ENCODE results near the gene SPPL2A. TPM values are rescaled to one million over a fixed set of nuclear protein-coding genes. Genes with fewer than 3 reads are reported as not detected.

The SPPL2A gene
- total RNA-seq, 1 experiment from 2014 or later = 93.0 TPM

- Mint-ChIP-seq H3K4me3 (ENCODE audit: unreplicated experiment) (no peak overlapping the region), H3K36me3 (ENCODE audit: insufficient read depth, unreplicated experiment) (no peaks in the 10 kb centered on the region), H3K4me1 (ENCODE audit: insufficient read depth, unreplicated experiment) (no peaks in the 10 kb centered on the region), H3K27ac (ENCODE audit: low read depth, unreplicated experiment) (no peak overlapping the region), H3K9me3 (ENCODE audit: unreplicated experiment) (no peaks in the 10 kb centered on the region), H3K27me3 (ENCODE audit: insufficient read depth, unreplicated experiment) (no peaks in the 10 kb centered on the region)
- POLR2A ChIA-PET = interaction anchor here (1.2 kb wide), 1 partner anchor 8 kb away, joined by 4 read pairs; no protein-coding TSS in a partner anchor
- no peak for TF ChIP-seq CTCF (IDR thresholded peaks at IDR 0.05; ENCODE audit: unreplicated experiment)
- CTCF ChIA-PET = interaction anchor here (0.6 to 1.5 kb wide), 3 partner anchors 15 to 68 kb away, joined by 3 to 5 read pairs (median 4); no protein-coding TSS in a partner anchor
- intact Hi-C loops (cut with micrococcal nuclease) = no loop called here
- BruUV-seq (replicated peaks) = no TSS peak
- no peak for DNase-seq (ENCODE audit: unreplicated experiment)
Measured at GRCh38 chr15:50790778-50791453, 25.4 kb upstream of the SPPL2A start.

GRCh38 chr15:50786871-50787270 lies 21.4 kb upstream of the SPPL2A start:
- intact Hi-C loops (cut with micrococcal nuclease) = no loop called here
- no peak overlapping the region for H3K27ac Mint-ChIP-seq (ENCODE audit: low read depth, unreplicated experiment)
- no peak for TF ChIP-seq CTCF (IDR thresholded peaks at IDR 0.05; ENCODE audit: unreplicated experiment)
- H3K27me3 Mint-ChIP-seq (ENCODE audit: insufficient read depth, unreplicated experiment) = no peaks in the 10 kb centered on the region
- ChIA-PET POLR2A (interaction anchor here (0.7 to 0.9 kb wide), 2 partner anchors 8 to 22 kb away, joined by 3 read pairs; no protein-coding TSS in a partner anchor), CTCF (interaction anchor here (0.6 to 0.7 kb wide), 3 partner anchors 8 to 338 kb away, joined by 3 read pairs; no protein-coding TSS in a partner anchor)
- no peaks in the 10 kb centered on the region for H3K9me3 Mint-ChIP-seq (ENCODE audit: unreplicated experiment)
- DNase-seq (ENCODE audit: unreplicated experiment) = no peak
- no peaks in the 10 kb centered on the region for H3K4me1 Mint-ChIP-seq (ENCODE audit: insufficient read depth, unreplicated experiment)
- H3K4me3 Mint-ChIP-seq (ENCODE audit: unreplicated experiment) = no peak overlapping the region
- H3K36me3 Mint-ChIP-seq (ENCODE audit: insufficient read depth, unreplicated experiment) = no peaks in the 10 kb centered on the region
- no TSS peak for BruUV-seq (replicated peaks)

DNA sequence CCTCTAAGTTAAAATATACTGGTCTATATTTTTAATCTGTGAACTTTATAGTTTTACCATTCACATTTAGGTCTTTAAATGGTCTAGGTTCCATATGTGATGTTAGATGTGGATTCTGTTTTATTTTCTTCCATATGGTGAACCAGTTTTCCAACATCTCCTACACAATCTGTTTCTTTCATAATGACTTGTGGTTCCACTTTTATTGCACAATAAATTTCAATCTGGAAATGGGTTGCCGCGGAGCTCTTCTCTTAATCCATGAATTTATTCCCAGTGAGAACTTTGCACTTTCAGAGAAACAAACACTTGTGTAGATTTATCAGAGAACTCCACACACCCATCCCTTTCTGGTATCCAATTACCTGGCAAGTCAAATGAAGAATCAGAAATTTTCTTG lies 20.9 kb upstream of the SPPL2A start:
- Mint-ChIP-seq H3K27ac (ENCODE audit: low read depth, unreplicated experiment) (no peak overlapping the region), H3K9me3 (ENCODE audit: unreplicated experiment) (no peaks in the 10 kb centered on the region), H3K4me1 (ENCODE audit: insufficient read depth, unreplicated experiment) (no peaks in the 10 kb centered on the region), H3K27me3 (ENCODE audit: insufficient read depth, unreplicated experiment) (no peaks in the 10 kb centered on the region), H3K36me3 (ENCODE audit: insufficient read depth, unreplicated experiment) (no peaks in the 10 kb centered on the region), H3K4me3 (ENCODE audit: unreplicated experiment) (no peak overlapping the region)
- POLR2A ChIA-PET = interaction anchor here (0.7 to 0.9 kb wide), 2 partner anchors 8 to 23 kb away, joined by 3 read pairs; no protein-coding TSS in a partner anchor
- CTCF ChIA-PET = interaction anchor here (0.6 to 0.7 kb wide), 2 partner anchors 7 to 16 kb away, joined by 3 read pairs; no protein-coding TSS in a partner anchor
- no peak for TF ChIP-seq CTCF (IDR thresholded peaks at IDR 0.05; ENCODE audit: unreplicated experiment)
- no peak for DNase-seq (ENCODE audit: unreplicated experiment)
- intact Hi-C loops (cut with micrococcal nuclease) = no loop called here
- BruUV-seq (replicated peaks) = no TSS peak

DNA sequence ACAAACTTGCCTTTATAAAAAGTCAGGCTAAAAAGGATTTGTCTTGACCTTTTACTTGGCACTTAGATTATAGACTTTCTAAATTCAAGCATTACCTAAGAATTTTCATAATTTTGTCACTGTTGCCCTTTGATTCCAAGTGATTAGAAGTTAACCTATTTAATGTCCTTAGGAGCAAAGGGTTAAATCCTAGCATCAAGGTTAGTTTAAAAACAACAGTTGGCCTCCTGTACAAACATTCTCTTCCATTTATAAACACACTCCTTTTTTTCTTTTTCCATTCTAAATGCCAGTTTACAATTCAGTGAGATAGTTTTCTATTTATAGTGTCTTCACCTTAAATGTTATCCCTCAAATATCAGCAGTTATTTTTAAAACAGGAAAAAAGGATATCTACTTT lies 18.4 kb upstream of the SPPL2A start:
- intact Hi-C loops (cut with micrococcal nuclease) = no loop called here
- Mint-ChIP-seq H3K4me3 (ENCODE audit: unreplicated experiment) (no peak overlapping the region), H3K9me3 (ENCODE audit: unreplicated experiment) (no peaks in the 10 kb centered on the region), H3K27ac (ENCODE audit: low read depth, unreplicated experiment) (no peak overlapping the region), H3K4me1 (ENCODE audit: insufficient read depth, unreplicated experiment) (no peaks in the 10 kb centered on the region), H3K27me3 (ENCODE audit: insufficient read depth, unreplicated experiment) (no peaks in the 10 kb centered on the region), H3K36me3 (ENCODE audit: insufficient read depth, unreplicated experiment) (no peaks in the 10 kb centered on the region)
- TF ChIP-seq CTCF (IDR thresholded peaks at IDR 0.05; ENCODE audit: unreplicated experiment) = no peak
- CTCF ChIA-PET = interaction anchor here (0.6 kb wide), 1 partner anchor 24 kb away, joined by 3 read pairs; no protein-coding TSS in a partner anchor
- BruUV-seq (replicated peaks) = no TSS peak
- no peak for DNase-seq (ENCODE audit: unreplicated experiment)
- POLR2A ChIA-PET = interaction anchor here (1.5 kb wide), 1 partner anchor 9 kb away, joined by 6 read pairs; no protein-coding TSS in a partner anchor
